GM23338 (cell line): ENCODE results near the gene RNF213. TPM values are rescaled to one million over a fixed set of nuclear protein-coding genes. Genes with fewer than 3 reads are reported as not detected.

Experiments used
- ATAC-seq: fragments of 200-7000 bp; cut with Tn5 transposase; 3 replicates; pipeline ENCODE4 v1.9.1; 2020
- DNase-seq: peaks from one replicate; pipeline ENCODE4 v3.0.0-alpha.2; 2015; ENCODE audit warnings: low spot score
- H2AFZ ChIP-seq: fragments of 200-600 bp; sonication (generic); 2 replicates; pipeline ENCODE4 v1.8.0; 2016; ENCODE audit warnings: antibody characterized with exemption, mild to moderate bottlenecking, moderate library complexity
- H3F3A ChIP-seq: fragments of 200-600 bp; sonication (generic); replicated peaks from 2 replicates; pipeline ENCODE4 v1.8.0; 2017; ENCODE audit warnings: antibody characterized with exemption, mixed run types, low read depth
- H3K27ac ChIP-seq: fragments of 200-600 bp; sonication (generic); 2 replicates; pipeline ENCODE4 v1.6.1; 2016; ENCODE audit warnings: low read depth
- H3K27me3 ChIP-seq: fragments of 200-600 bp; sonication (generic); 2 replicates; pipeline ENCODE4 v1.8.0; 2016; ENCODE audit warnings: mild to moderate bottlenecking, mixed run types, moderate library complexity; ENCODE audit not compliant: insufficient read depth
- H3K36me3 ChIP-seq: fragments of 200-600 bp; sonication (generic); 2 replicates; pipeline ENCODE4 v1.8.0; 2016; ENCODE audit warnings: mild to moderate bottlenecking; ENCODE audit not compliant: insufficient read depth
- H3K4me1 ChIP-seq: fragments of 200-600 bp; sonication (generic); 2 replicates; pipeline ENCODE4 v1.8.0; 2016; ENCODE audit warnings: mild to moderate bottlenecking, moderate library complexity; ENCODE audit not compliant: insufficient read depth
- H3K4me2 ChIP-seq: fragments of 200-600 bp; sonication (generic); 2 replicates; pipeline ENCODE4 v1.7.1; 2017; ENCODE audit warnings: mixed run types
- H3K4me3 ChIP-seq: fragments of 200-600 bp; sonication (generic); 2 replicates; pipeline ENCODE4 v1.6.1; 2016; ENCODE audit warnings: mixed run types
- H3K79me2 ChIP-seq: fragments of 200-600 bp; sonication (generic); replicated peaks from 2 replicates; pipeline ENCODE4 v1.8.0; 2017; ENCODE audit warnings: mild to moderate bottlenecking; ENCODE audit not compliant: insufficient read depth
- H3K9me2 ChIP-seq: fragments of 200-600 bp; sonication (generic); 2 replicates; pipeline ENCODE4 v1.8.0; 2017; ENCODE audit not compliant: insufficient read depth
- H4K20me1 ChIP-seq: fragments of 200-600 bp; sonication (generic); replicated peaks from 2 replicates; pipeline ENCODE4 v1.8.0; 2017; ENCODE audit warnings: mild to moderate bottlenecking; ENCODE audit not compliant: insufficient read depth
- H3K27ac Mint-ChIP-seq: 2 replicates; pipeline ENCODE4 v1.8.0; 2020; ENCODE audit warnings: inconsistent platforms, mild to moderate bottlenecking, moderate library complexity, mixed read lengths
- H3K27me3 Mint-ChIP-seq: 3 replicates; pipeline ENCODE4 v1.8.0; 2022; ENCODE audit warnings: low read depth, mild to moderate bottlenecking, moderate library complexity, mixed read lengths, inconsistent platforms; ENCODE audit not compliant: insufficient read depth, poor library complexity
- H3K36me3 Mint-ChIP-seq: 3 replicates; pipeline ENCODE4 v1.8.0; 2021; ENCODE audit warnings: low read depth, mild to moderate bottlenecking, inconsistent platforms, moderate library complexity, mixed read lengths
- H3K4me1 Mint-ChIP-seq: 3 replicates; pipeline ENCODE4 v1.8.0; 2020; ENCODE audit warnings: mild to moderate bottlenecking, inconsistent platforms, mixed read lengths
- H3K4me3 Mint-ChIP-seq: 3 replicates; pipeline ENCODE4 v1.8.0; 2021; ENCODE audit warnings: moderate library complexity, mild to moderate bottlenecking, inconsistent platforms, mixed read lengths
- H3K9me3 Mint-ChIP-seq: 3 replicates; pipeline ENCODE4 v1.8.0; 2020; ENCODE audit warnings: moderate library complexity, mild to moderate bottlenecking, inconsistent platforms, mixed read lengths
- CREB1 ChIP-seq: fragments of 250-450 bp; sonication (Bioruptor Pico); IDR thresholded peaks from 2 replicates; pipeline ENCODE4 v1.5.0; 2020; ENCODE audit warnings: low read depth, mild to moderate bottlenecking, moderate library complexity
- CTCF ChIP-seq, 2 experiments: fragments of 200-600 bp in 1 of 2; sonication (generic) in 1 of 2; conservative IDR thresholded peaks; 2 replicates each; pipeline versions ENCODE4 v1.5.1 to v1.6.1; 2016 to 2017; ENCODE audit warnings: antibody characterized with exemption in 2 of 2, low read depth in 2 of 2, mild to moderate bottlenecking in 2 of 2, moderate library complexity in 1 of 2
- ETS1 ChIP-seq: IDR thresholded peaks from 2 replicates; pipeline ENCODE4 v1.6.1; 2016; ENCODE audit warnings: antibody characterized with exemption
- EZH2 ChIP-seq: fragments of 200-600 bp; sonication (generic); IDR thresholded peaks from one replicate; pipeline ENCODE4 v1.8.0; 2017; ENCODE audit warnings: antibody characterized with exemption, mild to moderate bottlenecking, low read depth; ENCODE audit not compliant: unreplicated experiment
- EZH2phosphoT487 ChIP-seq: fragments of 200-600 bp; sonication (generic); IDR thresholded peaks from one replicate; pipeline ENCODE4 v1.8.1; 2018; ENCODE audit warnings: antibody characterized with exemption; ENCODE audit not compliant: unreplicated experiment
- JUNB ChIP-seq: IDR thresholded peaks from one replicate; pipeline ENCODE4 v1.6.1; 2016; ENCODE audit warnings: antibody characterized with exemption; ENCODE audit not compliant: unreplicated experiment
- NANOG ChIP-seq: IDR thresholded peaks from 2 replicates; pipeline ENCODE4 v1.6.1; 2016; ENCODE audit warnings: antibody characterized with exemption, borderline replicate concordance
- POLR2AphosphoS5 ChIP-seq: IDR thresholded peaks from 2 replicates; pipeline ENCODE4 v1.6.1; 2016; ENCODE audit warnings: antibody characterized with exemption, low read depth
- REST ChIP-seq: IDR thresholded peaks from one replicate; pipeline ENCODE4 v1.6.1; 2018; ENCODE audit warnings: antibody characterized with exemption; ENCODE audit not compliant: unreplicated experiment
- STAT1 ChIP-seq: IDR thresholded peaks from one replicate; pipeline ENCODE4 v1.6.1; 2016; ENCODE audit warnings: antibody characterized with exemption; ENCODE audit not compliant: unreplicated experiment
- ZNF114 ChIP-seq: fragments of 250-450 bp; sonication (Bioruptor Pico); IDR thresholded peaks from 2 replicates; pipeline ENCODE4 v1.5.0; 2020; ENCODE audit warnings: mild to moderate bottlenecking, moderate library complexity
- ZNF331 ChIP-seq: fragments of 250-450 bp; sonication (Bioruptor Pico); IDR thresholded peaks from 2 replicates; pipeline ENCODE4 v1.5.0; 2020; ENCODE audit warnings: low read depth, mild to moderate bottlenecking, moderate library complexity
- ZNF462 ChIP-seq: fragments of 250-450 bp; sonication (Bioruptor Pico); IDR thresholded peaks from 2 replicates; pipeline ENCODE4 v1.5.0; 2020; ENCODE audit warnings: mild to moderate bottlenecking, moderate library complexity
- polyA plus RNA-seq: library from polyadenylated mRNA; unstranded; fragments of >200 nt; fragmentation: Nextera tagmentation; extraction: Ambion mirVana; gene quantifications from 2 replicates; pipeline ENCODE4 v1.2.1, GENCODE V29; 2016
- total RNA-seq: library from RNA; depleted of rRNA; stranded (reverse); fragments of >200 nt; shearing (Covaris generic); gene quantifications from 2 replicates; pipeline ENCODE4 v1.2.3, GENCODE V29; 2014

The RNF213 gene
- total and polyA plus RNA-seq, 2 experiments from 2014 or later = 21.2 to 67.2 TPM

GRCh38 chr17:80246266-80246681 lies 14.4 kb upstream of the RNF213 start:
- no peaks in the 10 kb centered on the region for H3F3A ChIP-seq
- TF ChIP-seq ZNF331 (CRISPR knock-in tag) = no peak
- no peak for TF ChIP-seq EZH2phosphoT487
- no peak for TF ChIP-seq CREB1
- TF ChIP-seq NANOG = no peak
- no peak for TF ChIP-seq ZNF462
- no peak for TF ChIP-seq STAT1
- no peak for TF ChIP-seq ZNF114
- TF ChIP-seq REST = no peak
- TF ChIP-seq ETS1 = no peak
- no peak for TF ChIP-seq POLR2AphosphoS5
- TF ChIP-seq CTCF (conservative IDR thresholded peaks at IDR 0.05; ENCODE audit: low read depth in 2 of 2) = no peak
- no peak for TF ChIP-seq JUNB
- TF ChIP-seq EZH2 = no peak
- ATAC-seq (no peak), DNase-seq (no peak)
- no peaks in the 10 kb centered on the region for H3K79me2 ChIP-seq
- peaks cover 11% of the 10 kb centered on the region for H3K27me3 Mint-ChIP-seq
- no peaks in the 10 kb centered on the region; the same call in 2 of the 3 replicates for H3K4me1 Mint-ChIP-seq
- H3K27me3 ChIP-seq = no peaks in the 10 kb centered on the region
- peaks cover 19% of the 10 kb centered on the region; the same call in 2 of the 3 replicates for H3K36me3 Mint-ChIP-seq
- H3K4me3 Mint-ChIP-seq = no peak overlapping the region
- no peaks in the 10 kb centered on the region for H3K4me1 ChIP-seq
- no peak overlapping the region for H3K27ac Mint-ChIP-seq
- no peak overlapping the region for H3K27ac ChIP-seq
- H3K4me2 ChIP-seq = no peak overlapping the region
- no peaks in the 10 kb centered on the region; the same call in 1 of the 2 replicates for H3K36me3 ChIP-seq
- H3K4me3 ChIP-seq = no peak overlapping the region
- no peak overlapping the region for H2AFZ ChIP-seq
- peaks cover 3% of the 10 kb centered on the region; the same call in 1 of the 2 replicates for H4K20me1 ChIP-seq
- H3K9me2 ChIP-seq = no peaks in the 10 kb centered on the region
- H3K9me3 Mint-ChIP-seq = no peaks in the 10 kb centered on the region
